ENCODE measurements around the gene C13orf46.

DNA sequence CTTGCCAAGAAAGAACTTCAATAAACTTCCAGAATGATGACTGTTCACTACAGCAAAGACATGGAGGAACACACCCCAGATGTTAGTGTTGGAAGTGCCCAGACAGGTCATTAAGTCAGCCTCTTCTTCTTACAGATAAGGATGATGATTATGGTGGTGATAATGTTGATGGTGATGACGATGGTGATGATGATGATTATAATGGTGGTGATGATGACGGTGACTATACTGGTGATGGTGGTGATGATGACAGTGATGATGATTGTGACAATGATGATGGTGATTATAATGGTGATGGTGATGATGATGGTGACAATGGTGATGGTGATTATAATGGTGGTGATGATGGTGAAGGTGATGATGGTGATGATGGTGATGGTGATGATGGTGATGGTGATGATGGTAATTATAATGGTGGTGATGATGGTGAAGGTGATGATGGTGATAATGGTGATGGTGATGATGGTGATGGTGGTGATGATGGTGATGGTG, 8.4 kb downstream of the C13orf46 start:
- no peak for TF ChIP-seq POLR2A (IDR thresholded peaks at IDR 0.05)
- TF ChIP-seq, protein P1, sequence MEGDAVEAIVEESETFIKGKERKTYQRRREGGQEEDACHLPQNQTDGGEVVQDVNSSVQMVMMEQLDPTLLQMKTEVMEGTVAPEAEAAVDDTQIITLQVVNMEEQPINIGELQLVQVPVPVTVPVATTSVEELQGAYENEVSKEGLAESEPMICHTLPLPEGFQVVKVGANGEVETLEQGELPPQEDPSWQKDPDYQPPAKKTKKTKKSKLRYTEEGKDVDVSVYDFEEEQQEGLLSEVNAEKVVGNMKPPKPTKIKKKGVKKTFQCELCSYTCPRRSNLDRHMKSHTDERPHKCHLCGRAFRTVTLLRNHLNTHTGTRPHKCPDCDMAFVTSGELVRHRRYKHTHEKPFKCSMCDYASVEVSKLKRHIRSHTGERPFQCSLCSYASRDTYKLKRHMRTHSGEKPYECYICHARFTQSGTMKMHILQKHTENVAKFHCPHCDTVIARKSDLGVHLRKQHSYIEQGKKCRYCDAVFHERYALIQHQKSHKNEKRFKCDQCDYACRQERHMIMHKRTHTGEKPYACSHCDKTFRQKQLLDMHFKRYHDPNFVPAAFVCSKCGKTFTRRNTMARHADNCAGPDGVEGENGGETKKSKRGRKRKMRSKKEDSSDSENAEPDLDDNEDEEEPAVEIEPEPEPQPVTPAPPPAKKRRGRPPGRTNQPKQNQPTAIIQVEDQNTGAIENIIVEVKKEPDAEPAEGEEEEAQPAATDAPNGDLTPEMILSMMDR (IDR thresholded peaks at IDR 0.05), result no peak

All from esophagus squamous epithelium (tissue), 4 donors.